Glomerular visceral epithelial cell (primary cell): ENCODE data around the gene PRDM12.

Experiments used
- DNase-seq: peaks from one replicate; pipeline ENCODE4 v3.0.0-alpha.2; 2016; ENCODE audit errors: extremely low spot score

PRDM12 gene

DNA sequence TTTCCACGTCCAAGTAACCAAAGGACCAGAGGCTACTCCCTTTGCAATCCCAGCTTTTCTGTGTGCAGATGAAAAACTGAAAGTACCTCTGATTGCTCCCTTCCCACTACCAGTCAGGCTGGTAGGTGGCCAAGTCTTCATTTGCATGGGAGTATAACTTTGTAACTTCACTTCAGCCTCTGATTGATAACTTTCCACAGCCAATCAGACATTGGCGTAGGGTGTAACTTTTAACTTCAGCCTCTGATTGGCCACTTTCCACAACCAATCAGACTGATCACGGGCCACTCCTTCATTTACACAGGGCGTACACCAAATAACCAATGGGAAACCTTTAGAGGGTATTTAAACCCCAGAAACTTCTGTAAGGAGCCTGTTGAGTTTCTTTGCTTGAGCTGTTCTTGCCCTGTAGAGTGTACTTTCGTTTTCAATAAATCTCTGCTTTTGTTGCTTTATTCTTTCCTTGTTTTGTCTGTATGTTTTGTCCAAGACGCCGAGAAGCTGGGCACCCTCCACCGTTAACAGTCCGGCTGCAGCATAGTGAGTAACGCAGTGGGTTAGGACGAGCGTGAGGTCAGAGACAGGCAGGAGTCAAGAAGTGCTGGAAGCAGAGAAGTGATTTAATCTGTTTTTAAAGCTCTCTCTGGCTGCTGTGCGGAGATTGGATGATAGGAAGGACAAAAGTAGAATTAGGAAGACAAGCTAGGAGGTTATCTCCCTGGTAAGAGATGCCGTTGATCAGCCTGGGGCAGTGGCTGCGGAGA, 25.7 kb downstream of the PRDM12 start:
- DNase-seq: peak; percentile 97

- no peak for DNase-seq
Observed at GRCh38 chr9:130692321-130692720, 27.9 kb downstream of the PRDM12 start.

DNA sequence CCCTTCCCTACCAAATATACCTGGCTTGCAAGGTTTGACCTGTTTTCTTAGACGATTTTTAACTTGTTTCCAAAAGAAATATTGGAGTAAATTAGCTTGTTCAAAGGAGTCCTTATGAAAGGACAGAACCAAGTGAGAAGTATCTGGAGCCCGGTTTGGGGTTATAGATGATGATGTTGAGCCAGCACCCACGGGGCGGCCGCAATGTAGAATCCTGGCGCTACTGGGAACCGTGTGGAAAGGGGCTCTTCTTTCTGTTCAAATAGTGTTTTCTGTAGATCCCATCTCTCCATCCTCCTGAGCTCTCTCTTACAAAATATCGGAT, 28.7 kb downstream of the PRDM12 start:
- DNase-seq: no peak

GRCh38 chr9:130693426-130694191, 29.2 kb downstream of the PRDM12 start, which contains the start of gene EXOSC2:
EXOSC2 (plus strand) TSS chr9:130693780; CDS start chr9:130693792, 12 bp downstream.
- peak; percentile 98 for DNase-seq

DNA sequence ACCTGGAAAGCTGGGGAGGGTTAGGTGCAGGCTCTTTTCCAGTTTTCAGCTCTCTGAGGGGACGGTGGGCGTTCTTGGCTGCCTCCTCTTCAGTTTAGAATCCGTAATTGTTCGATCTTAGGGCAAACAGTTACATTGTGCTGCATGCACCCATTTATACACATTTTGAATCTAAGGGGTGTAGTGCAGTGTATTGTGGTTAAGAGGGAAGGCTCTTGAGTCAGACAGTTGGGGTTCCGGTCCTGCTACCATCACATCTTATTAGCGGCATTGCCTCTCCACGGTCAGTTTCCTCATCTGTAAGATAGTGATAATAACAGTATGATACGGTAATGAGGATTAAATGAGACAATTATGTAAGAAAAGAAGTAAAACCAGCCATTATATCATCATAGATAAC, 29.8 kb downstream of the PRDM12 start:
- no peak for DNase-seq

DNA sequence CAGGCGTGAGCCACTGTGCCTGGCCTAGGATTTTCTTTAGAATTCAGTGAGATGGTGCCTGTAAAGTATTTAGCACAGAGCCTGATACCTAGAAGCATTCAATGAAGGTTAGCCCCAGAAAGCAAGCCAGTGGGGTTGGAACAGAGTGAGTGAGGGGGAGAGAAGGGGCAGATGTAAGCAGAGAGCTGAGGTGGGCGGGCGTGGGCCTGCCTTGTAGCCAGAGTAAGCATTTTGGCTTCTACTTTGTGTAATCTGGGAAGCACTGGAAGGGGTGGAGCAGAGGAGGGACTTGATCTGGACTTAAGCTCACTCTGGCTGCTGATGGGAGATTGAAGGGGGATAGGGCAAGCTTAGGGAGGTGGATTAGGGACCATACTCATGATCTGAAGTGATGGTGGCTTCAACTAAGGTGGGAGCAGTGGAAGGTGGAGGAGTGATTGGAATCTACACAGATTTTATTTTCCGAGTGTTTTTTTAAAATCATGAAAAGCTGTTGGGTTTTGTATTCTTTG, 31.8 kb downstream of the PRDM12 start:
- no peak for DNase-seq

DNA sequence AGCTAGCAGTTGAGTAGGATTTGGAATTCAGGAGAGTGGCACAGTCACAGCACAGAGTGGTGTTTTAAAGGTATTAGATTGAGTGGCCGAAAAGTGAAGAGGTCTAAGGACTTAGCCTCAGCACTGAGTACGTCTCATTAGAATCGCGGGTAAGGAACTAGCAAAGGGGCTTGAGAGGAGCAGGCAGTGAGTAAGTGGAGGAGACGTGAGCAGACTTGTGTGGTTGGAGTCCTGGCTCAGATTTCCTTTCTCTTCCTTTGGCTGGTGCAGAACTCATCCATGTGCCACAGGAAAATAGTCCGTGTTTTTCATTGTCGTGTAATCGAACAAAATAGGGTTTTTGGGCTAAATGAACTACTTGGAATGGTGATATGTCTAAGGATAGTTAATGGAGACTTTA, 32.6 kb downstream of the PRDM12 start:
- DNase-seq: no peak

- DNase-seq: peak; percentile 55
Observed at GRCh38 chr9:130698514-130698913, 34.1 kb downstream of the PRDM12 start.

DNA sequence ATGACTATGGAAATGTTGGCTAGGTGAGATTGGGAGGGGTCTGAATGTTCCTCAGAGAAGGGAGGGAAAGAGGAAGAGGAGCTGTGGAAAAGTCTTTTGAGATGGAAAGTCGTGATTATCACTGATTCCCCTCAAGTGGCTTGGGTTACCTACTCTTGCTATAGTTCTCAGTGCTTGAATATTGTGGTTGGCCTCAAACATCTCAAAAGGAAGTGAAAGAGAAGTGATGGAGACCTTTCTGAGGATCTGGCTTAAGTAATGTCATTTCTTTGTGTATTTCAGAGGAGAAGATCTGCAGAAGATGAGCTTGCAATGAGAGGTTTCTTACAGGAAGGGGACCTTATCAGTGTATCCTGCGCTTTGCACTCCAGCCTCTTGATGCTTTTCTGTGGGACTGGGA, 34.7 kb downstream of the PRDM12 start:
- no peak for DNase-seq

- peak; percentile 70 for DNase-seq
Observed at GRCh38 chr9:130701059-130702022, 36.9 kb downstream of the PRDM12 start.

DNA sequence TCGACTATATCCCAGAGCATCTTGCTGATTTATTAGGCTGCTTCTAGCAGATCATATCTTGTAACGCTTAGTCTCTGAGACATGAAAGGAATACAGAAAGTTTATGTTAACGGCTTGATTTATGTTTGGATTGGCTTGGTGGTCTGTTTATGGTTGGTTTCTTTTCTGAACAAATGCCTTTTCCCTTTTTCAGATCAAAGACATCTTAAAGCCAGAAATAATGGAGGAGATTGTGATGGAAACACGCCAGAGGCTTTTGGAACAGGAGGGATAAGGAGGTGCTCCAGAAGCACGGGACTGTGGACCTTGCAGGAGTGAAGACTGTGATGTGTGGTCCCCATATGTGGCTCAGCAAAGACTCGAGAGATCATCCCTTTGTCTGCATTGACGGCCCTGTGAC, 39.1 kb downstream of the PRDM12 start:
- DNase-seq: no peak

- peak; percentile 69 for DNase-seq
Observed at GRCh38 chr9:130707225-130707976, 43.0 kb downstream of the PRDM12 start.

GRCh38 chr9:130710822-130711352, 46.5 kb downstream of the PRDM12 start:
- no peak for DNase-seq

GRCh38 chr9:130711469-130711868, 47.1 kb downstream of the PRDM12 start:
- DNase-seq: no peak

GRCh38 chr9:130712564-130713285, 48.3 kb downstream of the PRDM12 start:
- peak; percentile 99 for DNase-seq

DNA sequence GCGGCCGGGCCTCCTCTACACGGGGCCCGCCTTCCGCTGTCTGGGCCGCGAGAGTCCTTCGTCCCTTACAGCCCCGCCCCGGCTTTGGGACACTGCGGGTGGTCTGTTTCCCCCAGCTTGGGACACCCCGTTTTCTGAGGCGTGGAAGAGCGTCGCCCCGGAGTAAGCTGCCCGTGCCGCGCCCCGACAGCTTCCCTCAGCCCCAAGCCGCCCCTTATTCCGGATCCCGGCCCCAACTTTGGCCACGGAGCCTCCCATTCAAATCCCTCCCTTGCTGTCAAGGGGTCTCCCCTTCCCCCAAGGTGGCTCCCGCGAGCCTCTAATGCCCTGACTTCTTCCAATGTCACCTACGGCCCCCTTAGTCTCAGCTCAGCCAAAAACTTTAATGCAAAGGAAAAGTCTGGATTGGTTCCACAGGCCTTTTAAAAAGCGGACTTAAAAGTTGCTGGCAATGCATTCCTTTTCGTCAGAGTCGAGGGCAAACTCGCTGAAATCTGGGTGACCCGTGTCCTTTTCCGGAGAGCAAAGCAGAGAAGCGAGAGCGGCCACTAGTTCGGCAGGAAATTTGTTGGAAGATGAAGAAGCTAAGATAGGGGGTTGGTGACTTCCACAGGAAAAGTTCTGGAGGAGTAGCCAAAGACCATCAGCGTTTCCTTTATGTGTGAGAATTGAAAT, 49.0 kb downstream of the PRDM12 start:
- DNase-seq: no peak

GRCh38 chr9:130714586-130715110, 50.3 kb downstream of the PRDM12 start:
- no peak for DNase-seq

DNA sequence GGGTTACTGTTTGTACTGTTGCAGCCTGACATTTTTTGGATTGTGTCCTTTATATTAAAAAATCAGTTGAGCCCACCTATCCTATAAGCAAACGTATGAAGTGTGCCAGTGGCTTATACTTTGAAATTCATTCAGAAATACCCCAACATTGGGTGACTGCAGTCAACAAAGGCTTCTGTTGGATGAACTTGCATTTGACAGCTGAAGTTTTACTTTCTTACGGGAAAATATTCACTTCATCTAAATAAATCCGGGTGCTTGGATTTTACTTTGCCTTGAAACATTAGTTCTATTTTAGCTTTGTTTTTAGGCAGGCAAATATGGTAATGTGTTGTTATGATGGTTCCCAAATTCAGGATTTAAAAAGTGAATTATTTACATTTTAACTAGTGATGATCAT, 50.9 kb downstream of the PRDM12 start:
- DNase-seq: no peak

DNA sequence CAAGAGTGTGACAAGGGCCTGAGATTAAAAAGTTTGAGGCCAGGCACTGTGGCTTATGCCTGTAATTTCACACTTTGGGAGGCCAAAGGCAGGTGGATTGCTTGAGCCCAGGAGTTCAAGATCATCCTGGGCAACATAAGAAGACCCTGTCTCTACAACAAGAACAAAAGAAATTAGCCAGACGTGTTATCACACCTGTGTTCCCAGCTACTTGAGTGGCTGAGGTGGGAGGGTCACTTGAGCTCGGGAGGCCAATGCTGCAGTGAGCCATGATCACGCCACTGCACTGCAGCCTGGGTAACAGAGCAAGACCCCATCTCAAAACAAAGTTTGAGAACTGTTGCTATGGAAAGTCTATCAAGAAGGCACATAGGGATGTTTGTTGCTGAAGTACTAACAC, 54.2 kb downstream of the PRDM12 start:
- DNase-seq: no peak
